Cardiac muscle cell (in vitro differentiated cells and primary cell): ENCODE data around the gene RBSN. TPM values are rescaled to one million over a fixed set of nuclear protein-coding genes. Genes with fewer than 3 reads are reported as not detected.

Source experiments
- DNase-seq, 2 donors: peaks; one replicate each; pipeline versions ENCODE4 v3.0.0 to v3.0.0-alpha.2; 2010 to 2017; ENCODE audit warnings: low read depth in 1 of 2, low spot score in 1 of 2
- H3K27ac ChIP-seq: fragments of 200-600 bp; sonication (generic); 2 replicates; pipeline ENCODE4 v1.5.1; 2016
- H3K27me3 ChIP-seq: fragments of 200-600 bp; sonication (generic); 2 replicates; pipeline ENCODE4 v1.6.0; 2016; ENCODE audit warnings: control low read depth
- H3K36me3 ChIP-seq: fragments of 200-600 bp; sonication (generic); 2 replicates; pipeline ENCODE4 v1.5.1; 2016; ENCODE audit warnings: control low read depth
- H3K4me1 ChIP-seq: fragments of 200-600 bp; sonication (generic); 2 replicates; pipeline ENCODE4 v1.8.1; 2017; ENCODE audit warnings: low read depth, mild to moderate bottlenecking, mixed run types
- H3K4me3 ChIP-seq: fragments of 200-600 bp; sonication (generic); 2 replicates; pipeline ENCODE4 v1.5.1; 2016; ENCODE audit warnings: mild to moderate bottlenecking
- H3K9me3 ChIP-seq: fragments of 200-600 bp; sonication (generic); 2 replicates; pipeline ENCODE4 v1.5.1; 2017; ENCODE audit warnings: low read depth, mild to moderate bottlenecking, control low read depth
- polyA plus RNA-seq: library from polyadenylated mRNA; unstranded; fragments of >200 nt; fragmentation: Nextera tagmentation; extraction: Ambion mirVana; gene quantifications from 2 replicates; pipeline ENCODE4 v1.2.1, GENCODE V29; 2016
- total RNA-seq: library from RNA; depleted of rRNA; stranded (reverse); fragments of >200 nt; gene quantifications from 2 replicates; pipeline ENCODE4 v1.2.3, GENCODE V29; 2016
- TF ChIP-seq, protein P1 (sequence below): IDR thresholded peaks from 2 replicates; pipeline ENCODE4 v1.5.1; 2012; ENCODE audit warnings: low read depth, mild to moderate bottlenecking, low read length

The RBSN gene
- total and polyA plus RNA-seq, 2 experiments from 2014 or later: 22.6 to 32.0 TPM

- Histone ChIP-seq H3K36me3 (peaks cover 11% of the 10 kb centered on the region), H3K27ac (no peak overlapping the region), H3K4me3 (no peak overlapping the region), H3K27me3 (no peaks in the 10 kb centered on the region), H3K9me3 (no peaks in the 10 kb centered on the region), H3K4me1 (peaks cover 5% of the 10 kb centered on the region)
- DNase-seq: no peak
- TF ChIP-seq, protein P1, sequence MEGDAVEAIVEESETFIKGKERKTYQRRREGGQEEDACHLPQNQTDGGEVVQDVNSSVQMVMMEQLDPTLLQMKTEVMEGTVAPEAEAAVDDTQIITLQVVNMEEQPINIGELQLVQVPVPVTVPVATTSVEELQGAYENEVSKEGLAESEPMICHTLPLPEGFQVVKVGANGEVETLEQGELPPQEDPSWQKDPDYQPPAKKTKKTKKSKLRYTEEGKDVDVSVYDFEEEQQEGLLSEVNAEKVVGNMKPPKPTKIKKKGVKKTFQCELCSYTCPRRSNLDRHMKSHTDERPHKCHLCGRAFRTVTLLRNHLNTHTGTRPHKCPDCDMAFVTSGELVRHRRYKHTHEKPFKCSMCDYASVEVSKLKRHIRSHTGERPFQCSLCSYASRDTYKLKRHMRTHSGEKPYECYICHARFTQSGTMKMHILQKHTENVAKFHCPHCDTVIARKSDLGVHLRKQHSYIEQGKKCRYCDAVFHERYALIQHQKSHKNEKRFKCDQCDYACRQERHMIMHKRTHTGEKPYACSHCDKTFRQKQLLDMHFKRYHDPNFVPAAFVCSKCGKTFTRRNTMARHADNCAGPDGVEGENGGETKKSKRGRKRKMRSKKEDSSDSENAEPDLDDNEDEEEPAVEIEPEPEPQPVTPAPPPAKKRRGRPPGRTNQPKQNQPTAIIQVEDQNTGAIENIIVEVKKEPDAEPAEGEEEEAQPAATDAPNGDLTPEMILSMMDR: no peak
Observed at GRCh38 chr3:15056676-15057404, 42.1 kb downstream of the RBSN start.

DNA sequence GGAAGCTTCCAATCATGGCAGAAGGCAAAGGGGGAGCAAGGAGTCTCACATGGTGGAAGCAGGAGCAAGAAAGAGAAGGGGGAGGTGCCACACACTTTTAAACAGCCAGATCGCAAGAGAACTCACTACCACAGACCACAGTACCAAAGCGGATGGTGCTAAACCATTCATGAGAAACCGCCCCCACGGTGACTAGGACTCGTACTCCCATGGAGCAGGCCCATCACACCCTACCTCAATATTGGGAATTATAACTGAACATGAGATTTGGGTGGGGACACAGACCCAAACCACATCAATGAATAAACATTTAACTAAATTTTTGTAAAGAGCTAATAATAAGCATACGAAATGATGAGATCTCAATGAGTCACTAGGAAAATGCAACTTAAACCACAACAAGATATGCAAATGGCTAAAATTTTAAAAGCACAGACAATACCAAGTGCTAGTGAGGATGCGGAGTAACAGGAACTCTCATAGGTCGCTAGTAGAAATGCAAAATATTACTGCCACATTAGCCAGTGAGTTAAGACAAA, 43.9 kb downstream of the RBSN start:
- no peaks in the 10 kb centered on the region for H3K27me3 ChIP-seq
- no peaks in the 10 kb centered on the region for H3K9me3 ChIP-seq
- peak in 1 of 2 donors; percentile 17 for DNase-seq
- H3K36me3 ChIP-seq: peaks cover 18% of the 10 kb centered on the region
- H3K27ac ChIP-seq: no peak overlapping the region
- TF ChIP-seq, protein P1: no peak
- H3K4me1 ChIP-seq: peaks cover 5% of the 10 kb centered on the region
- H3K4me3 ChIP-seq: no peak overlapping the region

GRCh38 chr3:15053541-15053940, 45.4 kb downstream of the RBSN start:
- H3K4me1 ChIP-seq: peaks cover 5% of the 10 kb centered on the region
- no peak overlapping the region for H3K4me3 ChIP-seq
- H3K36me3 ChIP-seq: peaks cover 24% of the 10 kb centered on the region
- no peak for DNase-seq
- H3K27me3 ChIP-seq: no peaks in the 10 kb centered on the region
- H3K9me3 ChIP-seq: no peaks in the 10 kb centered on the region
- TF ChIP-seq, protein P1: no peak
- peak overlapping the region; percentile 56 for H3K27ac ChIP-seq

GRCh38 chr3:15052335-15053242, 46.4 kb downstream of the RBSN start:
- Histone ChIP-seq H3K4me3 (no peak overlapping the region), H3K9me3 (no peaks in the 10 kb centered on the region), H3K36me3 (peaks cover 25% of the 10 kb centered on the region), H3K4me1 (peaks cover 5% of the 10 kb centered on the region), H3K27ac (peak overlapping the region; percentile 56), H3K27me3 (no peaks in the 10 kb centered on the region)
- no peak for DNase-seq
- TF ChIP-seq, protein P1: no peak

- peaks cover 35% of the 10 kb centered on the region for H3K36me3 ChIP-seq
- TF ChIP-seq, protein P1: peak; percentile 75
- H3K27ac ChIP-seq: no peak overlapping the region
- H3K4me1 ChIP-seq: peaks cover 5% of the 10 kb centered on the region
- DNase-seq: peak; percentile 60 to 62
- no peak overlapping the region for H3K4me3 ChIP-seq
- no peaks in the 10 kb centered on the region for H3K9me3 ChIP-seq
- H3K27me3 ChIP-seq: no peaks in the 10 kb centered on the region
Observed at GRCh38 chr3:15051531-15051930, 47.4 kb downstream of the RBSN start.
